ENCODE data around the gene SLC4A7. TPM values are rescaled to one million over a fixed set of nuclear protein-coding genes. Genes with fewer than 3 reads are reported as not detected.
"Not testable (repeated sequence)": the region's sequence is repeated elsewhere in the genome, so short reads cannot be mapped to it uniquely, and the experiment has no call there.

Gene SLC4A7
- total RNA-seq, 1 experiment from 2014 or later = 41.9 TPM

- no peak overlapping the region for H3K27ac Mint-ChIP-seq (ENCODE audit: low read depth, unreplicated experiment)
- H3K36me3 Mint-ChIP-seq (ENCODE audit: insufficient read depth, unreplicated experiment) = peaks cover 7% of the 10 kb centered on the region
- TF ChIP-seq CTCF (IDR thresholded peaks at IDR 0.05; ENCODE audit: unreplicated experiment) = no peak
- H3K4me1 Mint-ChIP-seq (ENCODE audit: insufficient read depth, unreplicated experiment) = peaks cover 7% of the 10 kb centered on the region
- CTCF ChIA-PET = interaction anchor here (1.8 kb wide), 1 partner anchor 16 kb away, joined by 11 read pairs; no protein-coding TSS in a partner anchor
- H3K4me3 Mint-ChIP-seq (ENCODE audit: unreplicated experiment) = no peak overlapping the region
- no peaks in the 10 kb centered on the region for H3K9me3 Mint-ChIP-seq (ENCODE audit: unreplicated experiment)
- no peak for DNase-seq (ENCODE audit: unreplicated experiment)
- POLR2A ChIA-PET = interaction anchor here (1.5 kb wide), 1 partner anchor 16 kb away, joined by 3 read pairs; no protein-coding TSS in a partner anchor
- intact Hi-C loops (cut with micrococcal nuclease) = no loop called here
- no TSS peak for BruUV-seq (replicated peaks)
- H3K27me3 Mint-ChIP-seq (ENCODE audit: insufficient read depth, unreplicated experiment) = no peaks in the 10 kb centered on the region
Observed at GRCh38 chr3:27451842-27452241, 32.3 kb downstream of the SLC4A7 start.

- Mint-ChIP-seq H3K27ac (ENCODE audit: low read depth, unreplicated experiment) (no peak overlapping the region), H3K4me3 (ENCODE audit: unreplicated experiment) (no peak overlapping the region), H3K9me3 (ENCODE audit: unreplicated experiment) (no peaks in the 10 kb centered on the region), H3K27me3 (ENCODE audit: insufficient read depth, unreplicated experiment) (no peaks in the 10 kb centered on the region), H3K4me1 (ENCODE audit: insufficient read depth, unreplicated experiment) (peaks cover 7% of the 10 kb centered on the region), H3K36me3 (ENCODE audit: insufficient read depth, unreplicated experiment) (peaks cover 11% of the 10 kb centered on the region)
- POLR2A ChIA-PET = interaction anchor here (1.5 to 1.6 kb wide), 2 partner anchors 13 to 16 kb away, joined by 3 read pairs; no protein-coding TSS in a partner anchor
- intact Hi-C loops (cut with micrococcal nuclease) = no loop called here
- CTCF ChIA-PET = interaction anchor here (0.5 to 1.1 kb wide), 3 partner anchors 16 to 233 kb away, joined by 3 to 6 read pairs (median 4); no protein-coding TSS in a partner anchor
- no peak for TF ChIP-seq CTCF (IDR thresholded peaks at IDR 0.05; ENCODE audit: unreplicated experiment)
- DNase-seq (ENCODE audit: unreplicated experiment) = no peak
- no TSS peak for BruUV-seq (replicated peaks)
Observed at GRCh38 chr3:27451251-27451650, 32.9 kb downstream of the SLC4A7 start.

GRCh38 chr3:27449530-27450150 is 34.5 kb downstream of the SLC4A7 start:
- no TSS peak for BruUV-seq (replicated peaks)
- DNase-seq (ENCODE audit: unreplicated experiment) = no peak
- ChIA-PET POLR2A (no interaction called here), CTCF (interaction anchor here (0.6 to 1.6 kb wide), 3 partner anchors 9 to 18 kb away, joined by 3 to 6 read pairs (median 5); no protein-coding TSS in a partner anchor)
- Mint-ChIP-seq H3K9me3 (ENCODE audit: unreplicated experiment) (no peaks in the 10 kb centered on the region), H3K4me1 (ENCODE audit: insufficient read depth, unreplicated experiment) (peaks cover 2% of the 10 kb centered on the region), H3K4me3 (ENCODE audit: unreplicated experiment) (no peak overlapping the region), H3K36me3 (ENCODE audit: insufficient read depth, unreplicated experiment) (peaks cover 11% of the 10 kb centered on the region), H3K27me3 (ENCODE audit: insufficient read depth, unreplicated experiment) (no peaks in the 10 kb centered on the region), H3K27ac (ENCODE audit: low read depth, unreplicated experiment) (no peak overlapping the region)
- intact Hi-C loops (cut with micrococcal nuclease) = no loop called here
- no peak for TF ChIP-seq CTCF (IDR thresholded peaks at IDR 0.05; ENCODE audit: unreplicated experiment)

GRCh38 chr3:27442995-27443394 is 41.2 kb downstream of the SLC4A7 start:
- DNase-seq (ENCODE audit: unreplicated experiment); BruUV-seq (replicated peaks); H3K4me1 Mint-ChIP-seq (ENCODE audit: insufficient read depth, unreplicated experiment); H3K4me3 Mint-ChIP-seq (ENCODE audit: unreplicated experiment); H3K27me3 Mint-ChIP-seq (ENCODE audit: insufficient read depth, unreplicated experiment); H3K9me3 Mint-ChIP-seq (ENCODE audit: unreplicated experiment); H3K27ac Mint-ChIP-seq (ENCODE audit: low read depth, unreplicated experiment); intact Hi-C loops (cut with micrococcal nuclease): not testable (repeated sequence)
- POLR2A ChIA-PET = interaction anchor here (1.1 to 1.6 kb wide), 2 partner anchors 16 to 234 kb away, joined by 3 read pairs; no protein-coding TSS in a partner anchor
- CTCF ChIA-PET = interaction anchor here (0.8 kb wide), 1 partner anchor 25 kb away, joined by 3 read pairs; no protein-coding TSS in a partner anchor
- peaks cover 36% of the 10 kb centered on the region for H3K36me3 Mint-ChIP-seq (ENCODE audit: insufficient read depth, unreplicated experiment)

- H3K27me3 Mint-ChIP-seq (ENCODE audit: insufficient read depth, unreplicated experiment); H3K4me3 Mint-ChIP-seq (ENCODE audit: unreplicated experiment); H3K4me1 Mint-ChIP-seq (ENCODE audit: insufficient read depth, unreplicated experiment); CTCF ChIA-PET; intact Hi-C loops (cut with micrococcal nuclease); H3K9me3 Mint-ChIP-seq (ENCODE audit: unreplicated experiment); DNase-seq (ENCODE audit: unreplicated experiment); BruUV-seq (replicated peaks); H3K27ac Mint-ChIP-seq (ENCODE audit: low read depth, unreplicated experiment): not testable (repeated sequence)
- peaks cover 41% of the 10 kb centered on the region for H3K36me3 Mint-ChIP-seq (ENCODE audit: insufficient read depth, unreplicated experiment)
- POLR2A ChIA-PET = interaction anchor here (0.9 to 1.4 kb wide), 3 partner anchors 10 to 44 kb away, joined by 3 read pairs; no protein-coding TSS in a partner anchor
Observed at GRCh38 chr3:27438352-27438751, 45.8 kb downstream of the SLC4A7 start.

Data from MCF 10A (cell line).